DND-41 (cell line): ENCODE results near the gene APC.
A peak's percentile ranks its signal among the peaks of the same experiment; 100 is the strongest.

ENCODE experiments used
- ATAC-seq: fragments of 200-7000 bp; cut with Tn5 transposase; 3 replicates; pipeline ENCODE4 v1.9.1; 2021; ENCODE audit warnings: low read depth; ENCODE audit not compliant: insufficient read depth
- DNase-seq: peaks from one replicate; pipeline ENCODE4 v3.0.0-alpha.2; 2020
- H2AFZ ChIP-seq: 2 replicates; pipeline ENCODE4 v1.6.0; 2012; ENCODE audit warnings: low read depth, low read length
- H3K27ac ChIP-seq: 2 replicates; pipeline ENCODE4 v1.5.1; 2012; ENCODE audit warnings: low read length, inconsistent platforms
- H3K27me3 ChIP-seq: fragments of 200-600 bp; sonication (generic); 2 replicates; pipeline ENCODE4 v1.6.0; 2012; ENCODE audit warnings: low read length, mild to moderate bottlenecking, inconsistent platforms; ENCODE audit not compliant: insufficient read depth, poor library complexity
- H3K36me3 ChIP-seq: 2 replicates; pipeline ENCODE4 v1.5.1; 2012; ENCODE audit warnings: low read length, inconsistent platforms; ENCODE audit not compliant: insufficient read depth
- H3K4me1 ChIP-seq: 2 replicates; pipeline ENCODE4 v1.5.1; 2012; ENCODE audit warnings: mild to moderate bottlenecking, low read length; ENCODE audit not compliant: insufficient read depth
- H3K4me2 ChIP-seq: 2 replicates; pipeline ENCODE4 v1.6.0; 2012; ENCODE audit warnings: mild to moderate bottlenecking, moderate library complexity, low read length, inconsistent platforms; ENCODE audit not compliant: insufficient read depth
- H3K4me3 ChIP-seq, 2 experiments: fragments of 200-600 bp in 1 of 2; shearing (Covaris generic) in 1 of 2; 2 replicates each; pipeline ENCODE4 v1.5.1; 2012 to 2016; ENCODE audit warnings: inconsistent platforms in 2 of 2, low read length in 2 of 2, mild to moderate bottlenecking in 2 of 2, low read depth in 1 of 2, moderate library complexity in 1 of 2
- H3K79me2 ChIP-seq: 2 replicates; pipeline ENCODE4 v1.6.0; 2012; ENCODE audit warnings: low read length, inconsistent platforms; ENCODE audit not compliant: insufficient read depth
- H3K9ac ChIP-seq: 2 replicates; pipeline ENCODE4 v1.6.0; 2012; ENCODE audit warnings: low read depth, mild to moderate bottlenecking, inconsistent platforms, low read length, moderate library complexity
- H3K9me3 ChIP-seq: 2 replicates; pipeline ENCODE4 v1.5.1; 2012; ENCODE audit warnings: low read length, moderate library complexity, mild to moderate bottlenecking, inconsistent platforms; ENCODE audit not compliant: insufficient read depth, severe bottlenecking
- H4K20me1 ChIP-seq: 2 replicates; pipeline ENCODE4 v1.6.0; 2012; ENCODE audit warnings: low read length; ENCODE audit not compliant: insufficient read depth
- CTCF ChIP-seq: IDR thresholded peaks from 2 replicates; pipeline ENCODE4 v1.5.1; 2012; ENCODE audit warnings: borderline replicate concordance, low read length, moderate library complexity, mild to moderate bottlenecking; ENCODE audit not compliant: poor library complexity, severe bottlenecking; ENCODE audit errors: extremely low read depth
- EZH2 ChIP-seq: IDR thresholded peaks from 3 replicates; pipeline ENCODE4 v1.6.1; 2012; ENCODE audit warnings: borderline replicate concordance, low read depth, mild to moderate bottlenecking, moderate library complexity, low read length, inconsistent platforms; ENCODE audit not compliant: severe bottlenecking

APC gene

GRCh38 chr5:112865128-112865527, 127.4 kb downstream of the APC start:
- no peak overlapping the region for H3K9ac ChIP-seq
- DNase-seq (no peak), ATAC-seq (no peak)
- H3K36me3 ChIP-seq, result peaks cover 79% of the 10 kb centered on the region
- H3K79me2 ChIP-seq, result peaks cover 67% of the 10 kb centered on the region
- H3K9me3 ChIP-seq, result no peaks in the 10 kb centered on the region
- peaks cover 31% of the 10 kb centered on the region for H3K4me1 ChIP-seq
- TF ChIP-seq EZH2 (no peak), CTCF (no peak)
- H3K4me3 ChIP-seq, result no peak overlapping the region
- no peak overlapping the region for H3K27ac ChIP-seq
- H2AFZ ChIP-seq, result no peak overlapping the region
- H4K20me1 ChIP-seq, result peaks cover 25% of the 10 kb centered on the region; the same call in 1 of the 2 replicates
- H3K4me2 ChIP-seq, result no peak overlapping the region
- H3K27me3 ChIP-seq, result no peaks in the 10 kb centered on the region

DNA sequence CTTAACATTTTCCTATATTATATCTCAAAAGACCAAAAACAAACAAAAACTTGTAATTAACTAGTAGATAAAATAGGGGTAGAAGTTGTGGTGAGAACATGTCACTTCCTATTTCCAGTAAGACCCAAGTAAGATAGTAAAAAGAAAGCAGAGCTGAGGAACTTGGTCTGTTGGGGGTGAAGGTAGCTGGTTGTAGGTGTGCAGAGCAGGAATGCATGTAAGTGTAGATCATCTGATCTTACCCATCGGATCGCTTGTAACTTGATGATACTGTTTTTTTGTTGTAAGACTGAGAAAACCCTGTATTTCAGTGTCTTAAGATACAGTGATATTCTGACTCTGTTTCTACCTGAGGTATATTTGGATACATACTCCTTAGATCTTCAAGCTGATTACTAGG, 129.1 kb downstream of the APC start:
- DNase-seq, result no peak
- H3K4me2 ChIP-seq, result no peak overlapping the region
- peaks cover 23% of the 10 kb centered on the region for H3K4me1 ChIP-seq
- H3K9ac ChIP-seq, result no peak overlapping the region
- H3K4me3 ChIP-seq, result no peak overlapping the region
- no peaks in the 10 kb centered on the region for H3K27me3 ChIP-seq
- peaks cover 56% of the 10 kb centered on the region for H3K79me2 ChIP-seq
- H3K9me3 ChIP-seq, result no peaks in the 10 kb centered on the region
- no peak for ATAC-seq
- H3K27ac ChIP-seq, result no peak overlapping the region
- peaks cover 25% of the 10 kb centered on the region; the same call in 1 of the 2 replicates for H4K20me1 ChIP-seq
- peaks cover 84% of the 10 kb centered on the region for H3K36me3 ChIP-seq
- TF ChIP-seq CTCF (no peak), EZH2 (no peak)
- no peak overlapping the region for H2AFZ ChIP-seq

DNA sequence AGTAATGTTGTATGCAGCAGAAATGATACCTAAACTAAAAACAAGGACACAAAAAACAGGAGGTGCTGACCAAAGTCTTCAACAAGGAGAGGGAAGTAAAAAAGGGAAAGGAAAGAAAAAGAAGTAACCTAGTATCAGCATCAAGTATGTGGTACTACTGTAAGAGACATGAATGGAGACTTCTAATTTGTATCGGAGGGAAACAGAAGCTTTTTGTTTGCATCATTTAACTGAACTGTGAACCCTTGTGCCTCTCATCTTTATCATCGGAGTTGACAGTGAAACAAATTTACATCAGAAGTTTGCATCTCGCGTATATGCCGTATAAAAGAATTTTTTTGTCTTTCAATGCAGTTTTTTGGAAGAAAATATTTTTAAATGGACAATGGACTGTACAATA, 129.7 kb downstream of the APC start:
- no peak overlapping the region for H3K4me2 ChIP-seq
- H3K27ac ChIP-seq, result no peak overlapping the region
- H4K20me1 ChIP-seq, result peaks cover 19% of the 10 kb centered on the region; the same call in 1 of the 2 replicates
- H3K27me3 ChIP-seq, result no peaks in the 10 kb centered on the region
- no peak overlapping the region for H3K4me3 ChIP-seq
- H2AFZ ChIP-seq, result no peak overlapping the region
- TF ChIP-seq CTCF, result no peak
- TF ChIP-seq EZH2, result no peak
- ATAC-seq (no peak), DNase-seq (no peak)
- H3K9me3 ChIP-seq, result no peaks in the 10 kb centered on the region
- H3K36me3 ChIP-seq, result peaks cover 82% of the 10 kb centered on the region
- no peak overlapping the region for H3K9ac ChIP-seq
- H3K4me1 ChIP-seq, result peaks cover 17% of the 10 kb centered on the region
- H3K79me2 ChIP-seq, result peaks cover 50% of the 10 kb centered on the region

GRCh38 chr5:112869948-112870347, 132.3 kb downstream of the APC start:
- Histone ChIP-seq H3K4me1 (no peaks in the 10 kb centered on the region; the same call in 1 of the 2 replicates), H3K27me3 (no peaks in the 10 kb centered on the region), H3K9ac (no peak overlapping the region), H3K9me3 (no peaks in the 10 kb centered on the region), H3K4me3 (no peak overlapping the region), H2AFZ (no peak overlapping the region), H3K27ac (no peak overlapping the region), H3K36me3 (peaks cover 76% of the 10 kb centered on the region), H3K79me2 (peaks cover 29% of the 10 kb centered on the region), H3K4me2 (no peak overlapping the region), H4K20me1 (peaks cover 2% of the 10 kb centered on the region; the same call in 1 of the 2 replicates)
- DNase-seq (no peak), ATAC-seq (peak; percentile 51; the same call in 2 of the 3 replicates)
- TF ChIP-seq EZH2 (no peak), CTCF (no peak)
